Activated naive CD4-positive, alpha-beta T cell treated with anti-CD3 and anti-CD28 coated beads for 36 hours (primary cell): ENCODE data around the gene UBTF. TPM values are rescaled to one million over a fixed set of nuclear protein-coding genes. Genes with fewer than 3 reads are reported as not detected.
A peak's percentile ranks its signal among the peaks of the same experiment; 100 is the strongest.
"Not testable (repeated sequence)": the region's sequence is repeated elsewhere in the genome, so short reads cannot be mapped to it uniquely, and the experiment has no call there.

Source experiments
- CTCF ChIA-PET: fragments of 350-600 bp; sonication (Branson Sonifier 250); formaldehyde crosslinking; loops from one replicate; lab custom pipeline; 2021; ENCODE audit warnings: antibody characterized with exemption; lab: Charles Lee
- DNase-seq: peaks from one replicate; pipeline ENCODE4 v3.0.0-alpha.2; 2020
- H3K27ac Mint-ChIP-seq: one replicate; pipeline ENCODE4 v1.8.0; 2021; ENCODE audit warnings: mild to moderate bottlenecking, mixed read lengths
- H3K27me3 Mint-ChIP-seq: one replicate; pipeline ENCODE4 v1.8.0; 2021; ENCODE audit warnings: low read depth, mixed read lengths
- H3K36me3 Mint-ChIP-seq: one replicate; pipeline ENCODE4 v1.8.0; 2021; ENCODE audit warnings: low read depth, mixed read lengths
- H3K4me1 Mint-ChIP-seq: one replicate; pipeline ENCODE4 v1.8.0; 2021; ENCODE audit warnings: low read depth, mixed read lengths
- H3K4me3 Mint-ChIP-seq: one replicate; pipeline ENCODE4 v1.8.0; 2021; ENCODE audit warnings: mild to moderate bottlenecking, moderate library complexity, mixed read lengths
- H3K9me3 Mint-ChIP-seq: one replicate; pipeline ENCODE4 v1.8.0; 2021; ENCODE audit warnings: mixed read lengths
- intact Hi-C: fragments of 100-400 bp; cut with micrococcal nuclease; formaldehyde crosslinking; loops from one replicate; pipeline ENCODE4 v1.15.1; 2023
- total RNA-seq, 2 experiments: library from RNA; stranded (reverse); gene quantifications; one replicate each; pipeline ENCODE4 v1.2.3, GENCODE V29; 2021

UBTF gene
- total RNA-seq, 2 experiments from 2014 or later, result 91.8 to 92.6 TPM

GRCh38 chr17:44257815-44258760 lies 38.6 kb upstream of the UBTF start:
- Mint-ChIP-seq H3K4me3 (no peak overlapping the region), H3K27me3 (no peaks in the 10 kb centered on the region), H3K27ac (no peak overlapping the region), H3K9me3 (no peaks in the 10 kb centered on the region), H3K36me3 (no peaks in the 10 kb centered on the region), H3K4me1 (no peaks in the 10 kb centered on the region)
- no peak for DNase-seq
- CTCF ChIA-PET, result interaction anchor here (0.5 to 0.9 kb wide), 3 partner anchors 15 to 379 kb away, joined by 3 to 5 read pairs (median 4); no protein-coding TSS in a partner anchor
- intact Hi-C loops, result no loop called here

GRCh38 chr17:44256671-44257070 lies 37.2 kb upstream of the UBTF start:
- H3K36me3 Mint-ChIP-seq, result no peaks in the 10 kb centered on the region
- intact Hi-C loops, result no loop called here
- CTCF ChIA-PET, result no interaction called here
- no peaks in the 10 kb centered on the region for H3K4me1 Mint-ChIP-seq
- no peak overlapping the region for H3K27ac Mint-ChIP-seq
- no peaks in the 10 kb centered on the region for H3K9me3 Mint-ChIP-seq
- no peak for DNase-seq
- H3K4me3 Mint-ChIP-seq, result no peak overlapping the region
- H3K27me3 Mint-ChIP-seq, result no peaks in the 10 kb centered on the region

- CTCF ChIA-PET, result no interaction called here
- H3K27me3 Mint-ChIP-seq, result no peaks in the 10 kb centered on the region
- H3K4me3 Mint-ChIP-seq, result no peak overlapping the region
- no peaks in the 10 kb centered on the region for H3K9me3 Mint-ChIP-seq
- no peak for DNase-seq
- intact Hi-C loops, result no loop called here
- H3K27ac Mint-ChIP-seq, result no peak overlapping the region
- no peaks in the 10 kb centered on the region for H3K4me1 Mint-ChIP-seq
- H3K36me3 Mint-ChIP-seq, result no peaks in the 10 kb centered on the region
Observed at GRCh38 chr17:44255915-44256314, 36.4 kb upstream of the UBTF start.

- no peak for DNase-seq
- Mint-ChIP-seq H3K27ac (no peak overlapping the region), H3K9me3 (no peaks in the 10 kb centered on the region), H3K27me3 (no peaks in the 10 kb centered on the region), H3K36me3 (no peaks in the 10 kb centered on the region), H3K4me3 (no peak overlapping the region), H3K4me1 (no peaks in the 10 kb centered on the region)
- CTCF ChIA-PET, result no interaction called here
- intact Hi-C loops, result no loop called here
Observed at GRCh38 chr17:44254361-44255095, 35.1 kb upstream of the UBTF start.

- Mint-ChIP-seq H3K9me3 (no peaks in the 10 kb centered on the region), H3K36me3 (no peaks in the 10 kb centered on the region), H3K4me1 (peaks cover 10% of the 10 kb centered on the region), H3K27ac (no peak overlapping the region), H3K27me3 (no peaks in the 10 kb centered on the region), H3K4me3 (no peak overlapping the region)
- intact Hi-C loops, result no loop called here
- no peak for DNase-seq
- CTCF ChIA-PET, result no interaction called here
Observed at GRCh38 chr17:44253006-44253405, 33.5 kb upstream of the UBTF start.

- H3K27ac Mint-ChIP-seq, result no peak overlapping the region
- no peak overlapping the region for H3K4me3 Mint-ChIP-seq
- no peaks in the 10 kb centered on the region for H3K9me3 Mint-ChIP-seq
- no peaks in the 10 kb centered on the region for H3K27me3 Mint-ChIP-seq
- CTCF ChIA-PET, result no interaction called here
- H3K4me1 Mint-ChIP-seq, result peaks cover 28% of the 10 kb centered on the region
- H3K36me3 Mint-ChIP-seq, result no peaks in the 10 kb centered on the region
- DNase-seq, result no peak
- intact Hi-C loops, result no loop called here
Observed at GRCh38 chr17:44251062-44251461, 31.6 kb upstream of the UBTF start.

GRCh38 chr17:44249501-44250246 lies 30.2 kb upstream of the UBTF start:
- CTCF ChIA-PET, result interaction anchor here (0.6 kb wide), 1 partner anchor 237 kb away, joined by 3 read pairs; no protein-coding TSS in a partner anchor
- intact Hi-C loops, result no loop called here
- Mint-ChIP-seq H3K27me3 (no peaks in the 10 kb centered on the region), H3K36me3 (no peaks in the 10 kb centered on the region), H3K27ac (no peak overlapping the region), H3K9me3 (no peaks in the 10 kb centered on the region), H3K4me1 (peaks cover 37% of the 10 kb centered on the region), H3K4me3 (no peak overlapping the region)
- no peak for DNase-seq

GRCh38 chr17:44247876-44248736 lies 28.6 kb upstream of the UBTF start:
- no peak for DNase-seq
- Mint-ChIP-seq H3K27me3 (no peaks in the 10 kb centered on the region), H3K9me3 (no peaks in the 10 kb centered on the region), H3K27ac (no peak overlapping the region), H3K36me3 (no peaks in the 10 kb centered on the region), H3K4me3 (no peak overlapping the region), H3K4me1 (peaks cover 38% of the 10 kb centered on the region)
- CTCF ChIA-PET, result interaction anchor here (0.7 kb wide), 1 partner anchor 93 kb away, joined by 3 read pairs; no protein-coding TSS in a partner anchor
- intact Hi-C loops, result loop anchor here (2.0 kb wide), 1 partner anchor 27 kb away; no protein-coding TSS in a partner anchor

- peak overlapping the region; percentile 24 for H3K27ac Mint-ChIP-seq
- DNase-seq, result no peak
- intact Hi-C loops, result loop anchor here (2.0 kb wide), 1 partner anchor 27 kb away; no protein-coding TSS in a partner anchor
- CTCF ChIA-PET, result interaction anchor here (0.6 to 0.8 kb wide), 2 partner anchors 27 to 100 kb away, joined by 3 to 4 read pairs; no protein-coding TSS in a partner anchor
- no peaks in the 10 kb centered on the region for H3K36me3 Mint-ChIP-seq
- H3K4me3 Mint-ChIP-seq, result no peak overlapping the region
- H3K4me1 Mint-ChIP-seq, result peaks cover 38% of the 10 kb centered on the region
- H3K27me3 Mint-ChIP-seq, result no peaks in the 10 kb centered on the region
- H3K9me3 Mint-ChIP-seq, result no peaks in the 10 kb centered on the region
Observed at GRCh38 chr17:44247440-44247841, 28.0 kb upstream of the UBTF start.

- Mint-ChIP-seq H3K27ac (no peak overlapping the region), H3K36me3 (no peaks in the 10 kb centered on the region), H3K9me3 (no peaks in the 10 kb centered on the region), H3K27me3 (no peaks in the 10 kb centered on the region), H3K4me3 (no peak overlapping the region), H3K4me1 (peaks cover 11% of the 10 kb centered on the region)
- CTCF ChIA-PET, result interaction anchor here (0.6 to 1.3 kb wide), 4 partner anchors 27 to 388 kb away, joined by 3 to 6 read pairs (median 4); partner anchors contain the start of gene SLC4A1
- no peak for DNase-seq
- intact Hi-C loops, result no loop called here
Observed at GRCh38 chr17:44241106-44241624, 21.7 kb upstream of the UBTF start.

- H3K4me1 Mint-ChIP-seq, H3K4me3 Mint-ChIP-seq, H3K9me3 Mint-ChIP-seq, DNase-seq, intact Hi-C loops, H3K27me3 Mint-ChIP-seq, H3K36me3 Mint-ChIP-seq, H3K27ac Mint-ChIP-seq, CTCF ChIA-PET: not testable (repeated sequence)
Observed at GRCh38 chr17:44237886-44238285, 18.4 kb upstream of the UBTF start.
